Suprapubic skin (tissue), 4 donors: ENCODE results near the gene PYGB. TPM values are rescaled to one million over a fixed set of nuclear protein-coding genes. Genes with fewer than 3 reads are reported as not detected.
"Not testable (repeated sequence)": the region's sequence is repeated elsewhere in the genome, so short reads cannot be mapped to it uniquely, and the experiment has no call there.

ENCODE experiments used
- DNase-seq, 2 donors: peaks; one replicate each; pipeline ENCODE4 v3.0.0-alpha.2; 2019; ENCODE audit warnings: low spot score in 2 of 2
- H3K27ac ChIP-seq: fragments of 200-600 bp; sonication (generic); one replicate; pipeline ENCODE4 v1.5.1; 2019
- H3K27me3 ChIP-seq: fragments of 200-600 bp; sonication (generic); one replicate; pipeline ENCODE4 v1.5.1; 2019
- H3K36me3 ChIP-seq: fragments of 200-600 bp; sonication (generic); one replicate; pipeline ENCODE4 v1.5.1; 2019
- H3K4me1 ChIP-seq: fragments of 200-600 bp; sonication (generic); one replicate; pipeline ENCODE4 v1.5.1; 2019
- H3K4me3 ChIP-seq: fragments of 200-600 bp; sonication (generic); one replicate; pipeline ENCODE4 v1.5.1; 2019; ENCODE audit warnings: mild to moderate bottlenecking
- H3K9me3 ChIP-seq: fragments of 200-600 bp; sonication (generic); one replicate; pipeline ENCODE4 v1.5.1; 2019
- EP300 ChIP-seq: sonication (generic); formaldehyde crosslinking; IDR thresholded peaks from one replicate; pipeline ENCODE4 v1.6.1; 2017; ENCODE audit warnings: antibody characterized with exemption
- POLR2A ChIP-seq, 2 donors: fragments of 450-650 bp; IDR thresholded peaks; one replicate each; pipeline ENCODE4 v1.6.1; 2017; ENCODE audit warnings: antibody characterized with exemption in 2 of 2, mild to moderate bottlenecking in 2 of 2, moderate library complexity in 2 of 2
- POLR2AphosphoS5 ChIP-seq, 3 donors: sonication (generic); formaldehyde crosslinking; IDR thresholded peaks; one replicate each; pipeline ENCODE4 v1.6.1; 2017; ENCODE audit warnings: antibody characterized with exemption in 3 of 3
- WGBS: methylation state at CpG from one replicate; pipeline ENCODE4 v1.1.5; 2018; 5-methylcytosine and 5-hydroxymethylcytosine counted together
- total RNA-seq, 4 donors: library from RNA; depleted of rRNA; stranded (reverse); fragments of >200 nt; gene quantifications; one replicate each; pipeline ENCODE4 v1.1.0, GENCODE V29; 2016
- TF ChIP-seq, protein P1 (sequence below), 2 donors: fragments of 200-600 bp in 1 of 2; fragments of 450-650 bp in 1 of 2; sonication (generic) in 1 of 2; IDR thresholded peaks; one replicate each; pipeline ENCODE4 v1.5.1; 2016 to 2019; ENCODE audit warnings: antibody characterized with exemption in 2 of 2, mild to moderate bottlenecking in 1 of 2, moderate library complexity in 1 of 2

PYGB gene
- total RNA-seq, 4 donors from 2014 or later, result 142 to 247 (median 198) TPM

DNA sequence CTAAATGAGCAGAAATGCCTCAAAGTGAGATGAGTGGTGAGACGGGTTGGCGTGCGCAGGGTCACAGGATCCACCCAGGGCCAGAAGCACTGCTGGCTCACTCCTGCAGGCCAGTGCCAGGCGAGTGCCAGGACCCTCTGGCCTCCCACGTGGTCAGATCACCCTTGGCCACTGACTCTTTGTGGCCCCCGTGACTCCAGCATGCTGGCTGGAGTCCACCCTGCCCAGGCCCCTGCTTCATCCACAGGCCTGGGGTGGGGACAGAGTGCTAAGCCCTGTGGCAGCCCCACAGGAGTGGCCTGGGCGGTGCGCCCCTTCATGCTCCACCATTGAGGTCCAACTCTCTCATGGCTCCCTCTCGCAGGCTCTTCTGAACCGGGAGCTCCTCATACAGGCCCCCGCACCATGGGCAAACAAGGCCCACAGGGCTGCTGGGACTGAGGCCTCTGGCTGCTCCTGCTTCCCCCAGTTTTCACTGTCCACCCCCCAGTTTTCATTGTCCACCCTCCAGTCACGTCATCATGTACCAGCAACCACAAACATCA is 81.1 kb downstream of the PYGB start:
- H3K4me3 ChIP-seq, result no peak overlapping the region
- no peak for DNase-seq
- TF ChIP-seq POLR2AphosphoS5 (IDR thresholded peaks at IDR 0.05) (no peak), EP300 (no peak), POLR2A (IDR thresholded peaks at IDR 0.05) (no peak)
- TF ChIP-seq, protein P1, sequence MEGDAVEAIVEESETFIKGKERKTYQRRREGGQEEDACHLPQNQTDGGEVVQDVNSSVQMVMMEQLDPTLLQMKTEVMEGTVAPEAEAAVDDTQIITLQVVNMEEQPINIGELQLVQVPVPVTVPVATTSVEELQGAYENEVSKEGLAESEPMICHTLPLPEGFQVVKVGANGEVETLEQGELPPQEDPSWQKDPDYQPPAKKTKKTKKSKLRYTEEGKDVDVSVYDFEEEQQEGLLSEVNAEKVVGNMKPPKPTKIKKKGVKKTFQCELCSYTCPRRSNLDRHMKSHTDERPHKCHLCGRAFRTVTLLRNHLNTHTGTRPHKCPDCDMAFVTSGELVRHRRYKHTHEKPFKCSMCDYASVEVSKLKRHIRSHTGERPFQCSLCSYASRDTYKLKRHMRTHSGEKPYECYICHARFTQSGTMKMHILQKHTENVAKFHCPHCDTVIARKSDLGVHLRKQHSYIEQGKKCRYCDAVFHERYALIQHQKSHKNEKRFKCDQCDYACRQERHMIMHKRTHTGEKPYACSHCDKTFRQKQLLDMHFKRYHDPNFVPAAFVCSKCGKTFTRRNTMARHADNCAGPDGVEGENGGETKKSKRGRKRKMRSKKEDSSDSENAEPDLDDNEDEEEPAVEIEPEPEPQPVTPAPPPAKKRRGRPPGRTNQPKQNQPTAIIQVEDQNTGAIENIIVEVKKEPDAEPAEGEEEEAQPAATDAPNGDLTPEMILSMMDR (IDR thresholded peaks at IDR 0.05), result no peak
- no peaks in the 10 kb centered on the region for H3K4me1 ChIP-seq
- no peaks in the 10 kb centered on the region for H3K9me3 ChIP-seq
- WGBS, result 86% methylated on average over 10 of the region's 12 CpGs
- H3K36me3 ChIP-seq, result no peaks in the 10 kb centered on the region
- H3K27ac ChIP-seq, result no peak overlapping the region
- no peaks in the 10 kb centered on the region for H3K27me3 ChIP-seq

DNA sequence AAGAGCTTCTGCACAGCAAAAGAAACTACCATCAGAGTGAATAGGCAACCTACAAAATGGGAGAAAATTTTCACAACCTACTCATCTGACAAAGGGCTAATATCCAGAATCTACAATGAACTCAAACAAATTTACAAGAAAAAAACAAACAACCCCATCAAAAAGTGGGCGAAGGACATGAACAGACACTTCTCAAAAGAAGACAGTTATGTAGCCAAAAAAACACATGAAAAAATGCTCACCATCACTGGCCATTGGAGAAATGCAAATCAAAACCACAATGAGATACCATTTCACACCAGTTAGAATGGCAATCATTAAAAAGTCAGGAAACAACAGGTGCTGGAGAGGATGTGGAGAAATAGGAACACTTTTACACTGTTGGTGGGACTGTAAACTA is 87.1 kb downstream of the PYGB start:
- H3K36me3 ChIP-seq, H3K4me3 ChIP-seq, H3K4me1 ChIP-seq, DNase-seq, H3K27me3 ChIP-seq, H3K27ac ChIP-seq, H3K9me3 ChIP-seq: not testable (repeated sequence)
- 89% methylated on average over 1 of the region's 1 CpG for WGBS

DNA sequence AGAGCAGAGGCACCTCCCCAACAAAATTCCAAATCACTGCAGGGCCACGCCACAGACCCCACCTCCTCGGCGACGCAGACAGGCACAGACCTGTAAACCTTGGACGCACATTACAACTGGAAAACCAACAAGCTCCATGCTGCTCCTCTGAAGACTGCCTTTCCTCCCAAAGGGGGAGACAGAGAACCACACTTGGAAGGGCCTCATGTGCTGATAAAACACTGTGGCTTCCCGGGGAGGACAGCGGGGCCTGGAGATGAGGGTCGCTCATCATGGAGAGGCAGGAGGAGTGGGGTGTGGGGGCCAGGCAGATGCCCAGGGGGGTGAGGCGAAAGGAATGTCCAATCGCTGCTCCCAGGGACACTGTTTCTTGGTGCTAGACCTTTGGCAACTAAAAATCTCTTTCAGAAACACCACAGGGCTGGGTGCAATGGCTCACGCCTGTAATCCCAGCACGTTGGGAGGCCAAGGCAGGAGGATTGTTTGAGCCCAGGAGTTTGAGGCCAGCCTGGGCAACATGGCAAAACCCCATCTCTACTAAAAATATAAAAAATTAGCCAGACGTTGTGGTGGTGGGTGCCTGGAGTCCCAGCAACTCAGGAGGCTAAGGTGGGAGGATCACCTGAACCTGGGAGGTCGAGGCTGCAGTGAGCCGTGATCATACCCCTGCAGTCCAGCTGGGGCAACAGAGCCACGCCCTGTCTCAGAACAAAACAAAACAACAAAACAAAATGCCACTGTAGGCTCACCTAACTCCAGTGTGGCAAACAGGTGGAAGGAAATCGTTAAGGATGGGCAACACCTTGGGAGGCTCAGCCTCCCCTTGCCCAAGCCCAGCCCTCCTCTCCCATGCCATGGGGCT is 88.9 kb downstream of the PYGB start:
- no peak for DNase-seq

GRCh38 chr20:25338112-25339023 is 90.5 kb downstream of the PYGB start:
- no peaks in the 10 kb centered on the region for H3K9me3 ChIP-seq
- H3K4me1 ChIP-seq, result peaks cover 7% of the 10 kb centered on the region
- no peak overlapping the region for H3K27ac ChIP-seq
- H3K36me3 ChIP-seq, result no peaks in the 10 kb centered on the region
- TF ChIP-seq, protein P1 (IDR thresholded peaks at IDR 0.05), result no peak
- no peak for TF ChIP-seq POLR2A (IDR thresholded peaks at IDR 0.05)
- no peak for TF ChIP-seq POLR2AphosphoS5 (IDR thresholded peaks at IDR 0.05)
- TF ChIP-seq EP300, result no peak
- H3K4me3 ChIP-seq, result no peak overlapping the region
- DNase-seq, result no peak
- no peaks in the 10 kb centered on the region for H3K27me3 ChIP-seq
- 93% methylated on average over 11 of the region's 11 CpGs for WGBS

More for the DNA sequence above, 88.9 kb downstream of the PYGB start:
- Histone ChIP-seq H3K27me3 (no peaks in the 10 kb centered on the region), H3K27ac (no peak overlapping the region), H3K36me3 (no peaks in the 10 kb centered on the region), H3K4me1 (peaks cover 7% of the 10 kb centered on the region), H3K4me3 (no peak overlapping the region), H3K9me3 (no peaks in the 10 kb centered on the region)
- WGBS, result 55% methylated on average over 17 of the region's 17 CpGs
- TF ChIP-seq, protein P1 (IDR thresholded peaks at IDR 0.05), result peak; percentile 19 to 33
- TF ChIP-seq EP300, result no peak

GRCh38 chr20:25339608-25340007 is 91.7 kb downstream of the PYGB start:
- Histone ChIP-seq H3K4me1 (peaks cover 7% of the 10 kb centered on the region), H3K4me3 (no peak overlapping the region), H3K27me3 (no peaks in the 10 kb centered on the region), H3K9me3 (no peaks in the 10 kb centered on the region), H3K27ac (no peak overlapping the region), H3K36me3 (no peaks in the 10 kb centered on the region)
- no peak for DNase-seq
- TF ChIP-seq EP300 (no peak), POLR2AphosphoS5 (IDR thresholded peaks at IDR 0.05) (no peak), POLR2A (IDR thresholded peaks at IDR 0.05) (no peak)
- TF ChIP-seq, protein P1 (IDR thresholded peaks at IDR 0.05), result no peak
- 91% methylated on average over 12 of the region's 12 CpGs for WGBS
